HL-60 (cell line): Measurements from ENCODE around the gene BSG.

ENCODE experiments used
- DNase-seq, 2 experiments: peaks; one replicate each; pipeline ENCODE4 v3.0.0-alpha.2; 2010 to 2020; ENCODE audit warnings: low read depth in 1 of 2, low spot score in 1 of 2
- H3K27ac ChIP-seq: fragments of 250-450 bp; sonication (Bioruptor Pico); replicated peaks from 2 replicates; pipeline ENCODE4 v1.5.1; 2020; ENCODE audit warnings: mild to moderate bottlenecking, moderate library complexity
- H3K27me3 ChIP-seq: fragments of 250-450 bp; sonication (Bioruptor Pico); 2 replicates; pipeline ENCODE4 v1.5.1; 2021; ENCODE audit warnings: mild to moderate bottlenecking, moderate library complexity; ENCODE audit not compliant: insufficient read depth, poor library complexity, severe bottlenecking
- H3K4me3 ChIP-seq: replicated peaks from 2 replicates; pipeline ENCODE4 v1.5.1; 2011; ENCODE audit warnings: mild to moderate bottlenecking, control low read depth, low read length; ENCODE audit not compliant: insufficient read depth
- GABPA ChIP-seq: IDR thresholded peaks from 2 replicates; pipeline ENCODE4 v1.6.1; 2012; ENCODE audit warnings: low read depth
- POLR2AphosphoS5 ChIP-seq: IDR thresholded peaks from 2 replicates; pipeline ENCODE4 v1.6.1; 2012; ENCODE audit warnings: low read depth
- SPI1 ChIP-seq: IDR thresholded peaks from 2 replicates; pipeline ENCODE4 v1.6.1; 2012; ENCODE audit warnings: low read depth, mild to moderate bottlenecking, borderline replicate concordance
- long read RNA-seq: library from polyadenylated mRNA; unstranded; transcript quantifications from one replicate; pipeline ENCODE4 v2.0.0, GENCODE V29; 2020
- TF ChIP-seq, protein P1 (sequence below): IDR thresholded peaks from 2 replicates; pipeline ENCODE4 v1.6.1; 2012; ENCODE audit warnings: low read depth; ENCODE audit not compliant: insufficient replicate concordance
- TF ChIP-seq, protein P2 (sequence below): IDR thresholded peaks from one replicate; pipeline ENCODE4 v1.5.1; 2011; ENCODE audit warnings: low read length, control low read depth, inconsistent platforms; ENCODE audit not compliant: insufficient read depth

Gene BSG
- long read RNA-seq, partial matches to known transcripts = 16 of 1,154 reads
- long read RNA-seq, other reads (novel, unspliced or antisense) = 1,138 of 1,154 reads

DNA sequence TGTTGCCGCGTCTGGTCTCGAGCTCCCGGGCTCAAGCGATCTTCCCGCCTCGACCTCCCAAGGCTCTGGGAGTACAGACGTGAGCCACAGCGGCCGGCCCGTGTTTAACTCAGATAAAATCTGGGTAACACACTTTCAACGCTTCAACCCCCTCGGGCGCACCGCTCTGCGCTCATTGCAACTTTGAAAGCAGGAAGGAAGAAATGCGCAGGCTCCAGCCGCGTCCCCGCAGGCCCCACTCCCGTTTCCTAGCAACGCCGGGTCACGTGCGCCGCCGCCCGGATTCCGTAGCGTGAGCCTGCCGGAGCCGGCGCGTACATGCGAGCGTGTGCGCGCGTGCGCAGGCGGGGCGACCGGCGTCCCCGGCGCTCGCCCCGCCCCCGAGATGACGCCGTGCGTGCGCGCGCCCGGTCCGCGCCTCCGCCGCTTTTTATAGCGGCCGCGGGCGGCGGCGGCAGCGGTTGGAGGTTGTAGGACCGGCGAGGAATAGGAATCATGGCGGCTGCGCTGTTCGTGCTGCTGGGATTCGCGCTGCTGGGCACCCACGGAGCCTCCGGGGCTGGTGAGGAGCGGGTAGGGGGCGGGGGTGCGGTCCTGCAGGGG is at the start of gene BSG:
TSS of gene BSG (plus strand) at position 457 of the 603 bp plus-strand sequence. CDS start at position 496, 39 bp downstream.
- Histone ChIP-seq H3K27ac (peak within 1 kb of the TSS; percentile 98), H3K27me3 (no peaks in the 10 kb centered on the region), H3K4me3 (peak within 1 kb of the TSS; percentile 95)
- TF ChIP-seq, protein P1, sequence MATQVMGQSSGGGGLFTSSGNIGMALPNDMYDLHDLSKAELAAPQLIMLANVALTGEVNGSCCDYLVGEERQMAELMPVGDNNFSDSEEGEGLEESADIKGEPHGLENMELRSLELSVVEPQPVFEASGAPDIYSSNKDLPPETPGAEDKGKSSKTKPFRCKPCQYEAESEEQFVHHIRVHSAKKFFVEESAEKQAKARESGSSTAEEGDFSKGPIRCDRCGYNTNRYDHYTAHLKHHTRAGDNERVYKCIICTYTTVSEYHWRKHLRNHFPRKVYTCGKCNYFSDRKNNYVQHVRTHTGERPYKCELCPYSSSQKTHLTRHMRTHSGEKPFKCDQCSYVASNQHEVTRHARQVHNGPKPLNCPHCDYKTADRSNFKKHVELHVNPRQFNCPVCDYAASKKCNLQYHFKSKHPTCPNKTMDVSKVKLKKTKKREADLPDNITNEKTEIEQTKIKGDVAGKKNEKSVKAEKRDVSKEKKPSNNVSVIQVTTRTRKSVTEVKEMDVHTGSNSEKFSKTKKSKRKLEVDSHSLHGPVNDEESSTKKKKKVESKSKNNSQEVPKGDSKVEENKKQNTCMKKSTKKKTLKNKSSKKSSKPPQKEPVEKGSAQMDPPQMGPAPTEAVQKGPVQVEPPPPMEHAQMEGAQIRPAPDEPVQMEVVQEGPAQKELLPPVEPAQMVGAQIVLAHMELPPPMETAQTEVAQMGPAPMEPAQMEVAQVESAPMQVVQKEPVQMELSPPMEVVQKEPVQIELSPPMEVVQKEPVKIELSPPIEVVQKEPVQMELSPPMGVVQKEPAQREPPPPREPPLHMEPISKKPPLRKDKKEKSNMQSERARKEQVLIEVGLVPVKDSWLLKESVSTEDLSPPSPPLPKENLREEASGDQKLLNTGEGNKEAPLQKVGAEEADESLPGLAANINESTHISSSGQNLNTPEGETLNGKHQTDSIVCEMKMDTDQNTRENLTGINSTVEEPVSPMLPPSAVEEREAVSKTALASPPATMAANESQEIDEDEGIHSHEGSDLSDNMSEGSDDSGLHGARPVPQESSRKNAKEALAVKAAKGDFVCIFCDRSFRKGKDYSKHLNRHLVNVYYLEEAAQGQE = peak; percentile 33
- TF ChIP-seq GABPA (no peak), POLR2AphosphoS5 (peak; percentile 95; the same call in 1 of the 2 replicates)
- DNase-seq = peak; percentile 96 to 98

GRCh38 chr19:522726-523125 is 49.7 kb upstream of the BSG start:
- H3K27ac ChIP-seq = no peak overlapping the region
- DNase-seq = no peak
- H3K4me3 ChIP-seq = no peak overlapping the region
- no peak for TF ChIP-seq SPI1
- TF ChIP-seq, protein P1 = no peak
- TF ChIP-seq, protein P2, sequence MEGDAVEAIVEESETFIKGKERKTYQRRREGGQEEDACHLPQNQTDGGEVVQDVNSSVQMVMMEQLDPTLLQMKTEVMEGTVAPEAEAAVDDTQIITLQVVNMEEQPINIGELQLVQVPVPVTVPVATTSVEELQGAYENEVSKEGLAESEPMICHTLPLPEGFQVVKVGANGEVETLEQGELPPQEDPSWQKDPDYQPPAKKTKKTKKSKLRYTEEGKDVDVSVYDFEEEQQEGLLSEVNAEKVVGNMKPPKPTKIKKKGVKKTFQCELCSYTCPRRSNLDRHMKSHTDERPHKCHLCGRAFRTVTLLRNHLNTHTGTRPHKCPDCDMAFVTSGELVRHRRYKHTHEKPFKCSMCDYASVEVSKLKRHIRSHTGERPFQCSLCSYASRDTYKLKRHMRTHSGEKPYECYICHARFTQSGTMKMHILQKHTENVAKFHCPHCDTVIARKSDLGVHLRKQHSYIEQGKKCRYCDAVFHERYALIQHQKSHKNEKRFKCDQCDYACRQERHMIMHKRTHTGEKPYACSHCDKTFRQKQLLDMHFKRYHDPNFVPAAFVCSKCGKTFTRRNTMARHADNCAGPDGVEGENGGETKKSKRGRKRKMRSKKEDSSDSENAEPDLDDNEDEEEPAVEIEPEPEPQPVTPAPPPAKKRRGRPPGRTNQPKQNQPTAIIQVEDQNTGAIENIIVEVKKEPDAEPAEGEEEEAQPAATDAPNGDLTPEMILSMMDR = no peak
- no peak for TF ChIP-seq GABPA
- TF ChIP-seq POLR2AphosphoS5 = no peak
- no peaks in the 10 kb centered on the region for H3K27me3 ChIP-seq

GRCh38 chr19:524062-524674 is 48.2 kb upstream of the BSG start:
- no peak for DNase-seq
- Histone ChIP-seq H3K4me3 (no peak overlapping the region), H3K27me3 (no peaks in the 10 kb centered on the region), H3K27ac (no peak overlapping the region)
- TF ChIP-seq SPI1 (no peak), GABPA (no peak), POLR2AphosphoS5 (no peak)
- TF ChIP-seq, protein P2 = no peak
- TF ChIP-seq, protein P1 = no peak
